Stimulated activated naive CD4-positive, alpha-beta T cell (primary cell): ENCODE data around the gene EVL.

ENCODE experiments used
- DNase-seq, 6 experiments: peaks; one replicate each; lab custom pipeline; 2025; lab: John Stamatoyannopoulos, UW

Gene EVL

DNA sequence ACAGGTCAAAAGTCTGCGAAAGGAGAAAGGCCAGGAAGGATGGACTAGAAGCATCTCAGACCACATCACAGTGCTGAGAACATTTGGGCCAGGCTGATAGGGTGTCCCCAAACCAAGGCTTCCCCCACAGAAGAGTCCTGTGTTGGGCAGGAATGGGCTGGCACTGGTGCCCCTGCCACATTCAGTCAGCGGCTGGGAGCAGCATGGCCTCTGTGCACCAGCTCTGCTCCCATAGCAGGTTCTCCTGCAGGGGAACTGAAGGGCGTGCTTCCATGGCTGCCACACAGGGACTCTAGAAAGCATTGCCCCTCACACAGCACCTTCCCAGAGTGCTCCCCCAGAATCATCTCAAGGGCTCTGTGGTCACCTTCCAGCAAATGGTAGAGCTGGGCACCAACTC is 17.5 kb downstream of the EVL start:
- no peak for DNase-seq

DNA sequence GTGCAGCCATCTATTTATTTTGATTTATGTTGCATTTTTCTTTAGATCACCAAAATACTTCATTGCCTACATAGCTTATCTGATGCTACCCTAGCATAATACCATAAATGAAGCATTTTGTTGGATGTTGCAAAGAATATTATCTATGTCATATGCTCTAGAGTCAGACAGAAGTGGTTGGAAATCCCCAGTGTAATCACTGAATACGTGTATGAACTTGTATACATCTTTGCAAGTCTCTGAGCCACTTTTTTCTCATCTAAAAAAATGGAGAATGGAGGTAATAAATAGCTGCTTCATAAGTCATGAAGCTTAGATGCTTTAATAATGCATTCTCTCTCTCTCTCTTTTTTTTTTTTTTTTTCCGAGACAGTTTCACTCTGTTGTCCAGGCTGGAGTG is 18.5 kb downstream of the EVL start:
- peak in 2 of 6 experiments; percentile 31 to 33 for DNase-seq

DNA sequence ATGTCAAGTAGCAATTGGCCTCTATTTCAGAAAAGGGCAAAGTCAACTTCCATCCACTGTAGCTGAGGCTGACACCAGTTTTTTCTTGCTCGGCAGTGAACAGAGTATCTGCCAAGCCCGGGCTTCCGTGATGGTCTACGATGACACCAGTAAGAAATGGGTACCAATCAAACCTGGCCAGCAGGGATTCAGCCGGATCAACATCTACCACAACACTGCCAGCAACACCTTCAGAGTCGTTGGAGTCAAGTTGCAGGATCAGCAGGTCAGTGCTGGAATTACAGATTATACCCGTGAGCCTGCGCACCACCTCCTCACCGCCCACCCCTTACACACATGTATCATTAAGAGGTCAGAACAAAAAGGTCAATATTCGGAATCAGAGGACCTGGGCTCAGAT is 19.4 kb downstream of the EVL start:
- DNase-seq: no peak

DNA sequence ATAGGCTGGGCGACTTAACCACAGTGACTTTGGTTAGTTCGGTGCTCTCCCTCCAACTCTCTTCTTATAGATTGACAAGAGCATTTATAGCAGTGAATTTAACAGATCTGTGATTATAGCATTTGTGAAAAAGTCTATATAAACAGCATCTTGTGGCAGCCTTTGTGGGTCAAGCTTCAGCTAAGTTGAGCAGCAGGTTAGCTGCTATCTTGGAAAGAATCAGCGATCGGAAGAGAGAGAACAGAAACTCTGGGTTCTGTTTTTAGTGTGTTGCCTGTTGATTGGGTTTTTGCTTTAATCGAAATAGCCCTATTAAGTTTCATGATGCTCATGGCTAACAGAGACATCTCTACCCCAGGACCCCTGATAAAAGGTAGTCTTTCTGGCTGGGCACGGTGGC is 20.2 kb downstream of the EVL start:
- no peak for DNase-seq

DNA sequence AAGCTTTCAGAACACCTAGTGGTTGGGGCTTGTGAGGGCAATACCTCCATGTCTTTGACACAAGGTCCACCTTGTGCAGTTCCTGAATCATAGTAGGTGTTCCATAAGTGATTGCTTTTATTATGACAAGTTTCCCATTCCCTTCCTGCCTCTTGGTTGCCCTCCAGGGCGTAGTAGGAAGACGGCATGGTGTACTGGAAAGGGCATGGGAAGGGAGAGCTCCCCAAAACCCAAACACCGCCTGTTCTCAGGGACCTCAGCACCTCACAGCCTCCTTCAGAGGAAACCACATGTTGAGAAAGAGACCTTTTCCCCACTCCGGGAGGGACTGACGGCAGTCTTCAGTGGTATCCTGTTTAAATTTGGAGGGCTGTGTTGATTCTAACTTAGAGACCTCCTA is 21.1 kb downstream of the EVL start:
- no peak for DNase-seq

DNA sequence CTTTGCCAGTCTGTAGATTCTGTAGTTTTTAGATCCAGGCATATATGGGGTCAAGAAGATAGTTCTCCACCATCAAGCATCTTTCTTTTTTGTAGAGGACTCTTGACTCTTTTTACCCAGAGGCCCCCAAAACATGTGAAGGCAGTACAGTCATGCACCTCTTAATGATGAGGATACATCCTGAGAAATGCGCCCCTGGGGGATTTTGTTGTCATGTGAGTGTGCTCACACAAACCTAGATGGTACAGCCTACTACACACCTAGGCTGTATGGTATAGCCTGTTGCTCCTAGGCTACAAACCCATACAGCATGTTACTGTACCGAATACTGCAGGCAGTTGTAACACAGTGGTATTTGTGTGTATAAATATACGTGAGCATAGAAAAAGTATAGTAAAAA is 23.0 kb downstream of the EVL start:
- DNase-seq: no peak

DNA sequence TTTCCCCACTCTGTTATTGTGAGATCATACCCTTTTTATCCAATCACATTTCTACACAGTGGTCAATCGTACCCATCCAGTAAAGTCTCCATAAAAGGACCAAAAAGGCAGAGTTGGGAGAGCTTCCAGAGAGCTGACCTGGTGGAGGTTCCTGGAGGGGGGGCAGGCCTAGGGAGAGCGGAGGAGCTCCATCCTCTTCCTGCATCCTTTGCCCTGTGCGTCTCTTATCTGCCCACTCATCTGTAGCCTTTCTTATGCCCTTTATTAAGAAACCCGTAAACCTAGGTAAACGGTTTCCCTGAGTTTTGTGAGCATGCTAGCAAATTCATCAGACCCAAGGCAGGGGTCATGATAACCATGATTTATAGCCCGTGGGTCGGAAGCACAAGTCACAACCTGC is 26.2 kb downstream of the EVL start:
- DNase-seq: no peak

DNA sequence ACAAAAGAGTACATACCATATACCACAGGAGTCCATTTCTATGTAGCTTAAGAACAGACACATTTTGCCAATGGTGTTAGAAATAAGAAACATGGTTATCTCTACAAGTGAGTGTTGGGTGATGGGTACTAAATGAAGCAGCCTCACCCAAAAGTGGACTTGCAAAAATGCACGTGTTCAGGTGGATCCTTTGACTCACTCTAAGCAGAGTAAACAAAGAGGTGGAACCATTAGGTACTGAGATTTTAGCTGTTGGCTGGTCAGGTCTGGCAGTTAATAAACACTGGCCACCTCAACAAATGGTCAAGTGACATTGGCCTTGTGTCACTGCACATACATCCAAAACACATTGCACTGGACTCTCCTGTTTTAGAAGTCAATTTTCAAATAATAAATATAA is 27.6 kb downstream of the EVL start:
- DNase-seq: no peak

DNA sequence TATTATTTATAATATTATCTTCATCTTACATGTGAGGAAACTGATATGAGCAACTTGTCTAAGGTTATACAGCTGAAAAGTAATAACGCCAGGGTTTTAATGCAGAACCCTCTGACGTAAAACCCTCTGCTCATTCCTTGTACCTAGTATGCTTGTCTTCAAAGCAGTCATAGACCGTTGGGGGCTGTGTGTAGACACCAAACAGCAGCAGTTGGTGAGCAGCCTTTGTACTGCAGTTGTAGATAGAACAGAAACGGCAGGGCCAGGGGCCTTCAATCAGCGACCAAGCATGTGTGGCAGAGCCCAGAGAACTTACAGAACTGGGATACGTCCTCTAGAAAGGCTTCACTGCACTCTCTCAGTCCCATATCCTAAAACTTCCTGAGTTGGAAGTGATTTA is 28.1 kb downstream of the EVL start:
- peak in 3 of 6 experiments; percentile 18 to 29 (median 20) for DNase-seq

DNA sequence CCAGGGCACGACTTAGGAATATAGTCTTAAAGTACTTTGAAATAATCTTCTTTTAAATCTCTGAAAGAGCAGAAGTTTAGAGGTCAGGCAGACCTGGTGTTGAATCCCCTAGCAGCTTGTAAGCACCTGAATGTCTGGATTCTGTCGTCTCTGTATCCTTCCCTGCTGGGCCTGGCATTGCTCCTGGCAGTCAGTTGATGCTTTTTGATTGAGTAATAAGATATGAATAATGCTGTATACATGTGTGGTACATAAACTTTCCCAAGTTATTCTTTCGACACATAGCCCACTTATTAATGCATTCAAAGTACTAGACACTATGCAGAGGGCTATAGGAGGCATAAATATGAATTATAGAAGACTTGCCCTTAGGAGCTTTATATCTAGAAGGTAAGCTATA is 31.4 kb downstream of the EVL start:
- no peak for DNase-seq

DNA sequence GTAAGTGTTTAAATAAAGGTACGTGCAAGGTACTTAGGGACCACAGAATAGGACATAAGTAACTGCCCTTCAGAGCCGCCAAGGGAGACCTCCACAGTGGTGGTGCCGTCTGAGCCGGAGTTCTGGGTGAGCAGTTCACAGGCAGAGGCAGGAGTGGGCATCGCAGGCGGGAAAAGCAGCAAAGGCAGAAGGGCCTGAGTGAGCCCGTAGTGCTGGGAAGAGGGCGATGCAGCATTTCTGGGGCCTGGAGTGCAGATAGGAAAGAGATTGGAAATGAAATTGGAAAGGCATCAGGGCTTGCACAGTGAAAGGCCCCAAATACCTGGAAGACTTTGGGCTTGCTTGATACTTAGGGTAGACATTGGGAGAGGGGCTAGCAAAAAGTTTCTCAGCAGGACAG is 32.9 kb downstream of the EVL start:
- no peak for DNase-seq

DNA sequence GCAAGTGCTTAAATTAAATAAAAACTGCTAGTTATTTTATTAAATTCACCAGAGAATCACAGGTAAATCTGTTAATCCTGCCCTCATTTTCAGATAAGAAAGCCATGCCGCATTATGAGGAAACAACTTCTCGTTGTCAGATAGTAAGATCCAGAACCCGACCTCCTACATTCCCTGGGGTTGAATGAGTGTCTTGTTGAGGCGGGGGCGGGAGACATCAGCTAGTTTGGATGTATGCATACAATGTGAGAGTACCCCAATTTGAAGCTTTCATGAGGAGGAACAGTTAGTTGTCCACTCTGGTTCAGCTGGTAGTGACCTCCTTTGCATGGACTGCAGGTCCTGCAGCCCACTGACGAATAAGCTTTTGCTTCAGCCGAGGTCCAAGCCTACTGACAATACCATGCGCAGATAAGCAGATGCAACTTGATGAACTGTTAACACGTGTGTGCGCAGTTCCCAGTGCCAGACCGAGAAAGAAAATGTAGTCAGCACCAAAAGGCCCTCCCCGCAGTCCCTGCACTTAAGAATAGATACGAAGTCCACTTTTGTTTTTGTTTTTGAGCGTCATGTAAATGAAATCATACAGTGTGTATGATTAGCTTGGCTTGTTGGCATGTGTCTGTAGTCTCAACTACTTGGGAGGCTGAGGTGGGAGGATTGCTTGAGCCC is 34.9 kb downstream of the EVL start:
- DNase-seq: no peak

DNA sequence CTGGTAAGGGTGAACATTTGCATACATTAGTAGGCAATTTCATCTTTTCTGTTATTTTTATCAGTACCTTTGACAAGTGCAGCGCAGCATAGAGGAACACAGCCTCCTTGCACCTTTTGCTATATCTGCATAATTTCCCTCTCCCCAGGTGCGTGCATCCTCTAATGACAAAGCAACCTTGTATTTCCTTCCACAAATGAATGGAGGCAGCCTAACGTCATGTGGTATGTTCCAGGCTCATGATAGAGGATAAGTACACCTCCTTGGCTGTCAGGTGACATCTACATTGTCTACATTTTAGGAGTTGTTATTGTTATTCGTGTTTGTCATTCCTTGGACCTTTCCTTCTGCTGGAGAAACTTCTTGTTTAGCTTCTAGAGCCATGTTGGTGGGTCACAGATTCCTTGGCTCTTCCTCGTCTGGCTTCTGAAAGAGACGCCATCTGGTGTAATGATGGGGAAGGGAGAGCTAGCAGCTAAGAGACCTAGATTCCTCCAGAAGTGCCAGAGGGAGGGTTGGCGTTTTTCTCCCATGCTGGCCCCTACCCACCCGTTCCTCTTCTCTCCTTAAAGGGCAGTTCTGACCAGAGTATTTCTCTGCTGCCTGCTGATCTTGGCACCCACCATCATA is 37.0 kb downstream of the EVL start:
- peak in 1 of 6 experiments; percentile 15 for DNase-seq

DNA sequence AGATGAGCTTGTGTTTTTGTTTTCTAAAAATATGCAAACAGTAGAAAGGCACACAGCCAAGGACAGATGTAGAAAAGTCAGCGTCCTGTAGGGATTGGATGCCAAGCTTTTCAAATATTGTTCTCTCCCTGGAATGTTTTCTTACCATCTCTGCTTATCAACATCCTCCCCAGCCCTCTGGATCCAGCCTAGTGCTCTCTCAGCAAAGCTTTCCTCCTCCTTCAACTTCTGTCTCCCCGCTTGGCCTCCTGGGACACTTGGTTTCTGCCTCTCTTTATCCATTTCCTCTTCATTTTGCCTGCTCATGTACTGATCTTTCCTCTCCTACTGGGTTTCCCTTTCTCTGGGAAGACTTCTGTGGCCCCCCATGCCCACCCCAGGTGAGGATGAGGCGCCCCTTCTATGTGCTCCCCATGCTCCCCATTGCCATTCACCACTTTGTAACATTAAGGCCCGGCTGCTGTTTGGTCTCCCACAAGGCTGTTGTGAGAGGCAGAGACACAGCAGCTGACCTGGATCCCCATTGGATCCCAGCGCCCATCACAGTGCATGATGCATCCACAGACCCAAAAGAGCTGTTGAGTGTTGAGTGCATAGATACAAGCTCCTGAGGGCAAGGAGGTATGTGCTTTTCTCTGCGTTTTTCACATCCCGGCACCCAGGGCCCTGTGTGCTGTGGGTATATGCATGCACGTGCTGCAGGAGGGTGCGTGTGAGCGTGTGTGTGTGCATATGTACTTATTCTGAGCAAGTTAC is 38.2 kb downstream of the EVL start:
- DNase-seq: no peak

DNA sequence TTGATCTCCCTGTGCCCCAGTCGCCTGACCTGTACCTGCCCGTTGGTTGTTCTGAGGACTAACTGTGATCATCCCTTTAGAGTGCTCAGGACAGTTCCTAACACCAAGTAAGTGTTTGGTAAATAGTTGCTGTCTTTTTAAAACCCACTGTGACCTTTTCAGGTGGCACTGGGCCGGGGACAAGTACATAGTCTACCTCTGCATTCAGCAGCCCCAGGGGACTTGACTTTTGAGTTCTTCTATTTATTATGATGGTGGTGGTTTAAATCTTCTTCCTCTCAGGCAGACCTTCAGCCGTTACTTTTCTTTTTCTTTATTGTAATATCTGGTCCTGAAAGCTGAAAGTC is 38.8 kb downstream of the EVL start:
- no peak for DNase-seq

DNA sequence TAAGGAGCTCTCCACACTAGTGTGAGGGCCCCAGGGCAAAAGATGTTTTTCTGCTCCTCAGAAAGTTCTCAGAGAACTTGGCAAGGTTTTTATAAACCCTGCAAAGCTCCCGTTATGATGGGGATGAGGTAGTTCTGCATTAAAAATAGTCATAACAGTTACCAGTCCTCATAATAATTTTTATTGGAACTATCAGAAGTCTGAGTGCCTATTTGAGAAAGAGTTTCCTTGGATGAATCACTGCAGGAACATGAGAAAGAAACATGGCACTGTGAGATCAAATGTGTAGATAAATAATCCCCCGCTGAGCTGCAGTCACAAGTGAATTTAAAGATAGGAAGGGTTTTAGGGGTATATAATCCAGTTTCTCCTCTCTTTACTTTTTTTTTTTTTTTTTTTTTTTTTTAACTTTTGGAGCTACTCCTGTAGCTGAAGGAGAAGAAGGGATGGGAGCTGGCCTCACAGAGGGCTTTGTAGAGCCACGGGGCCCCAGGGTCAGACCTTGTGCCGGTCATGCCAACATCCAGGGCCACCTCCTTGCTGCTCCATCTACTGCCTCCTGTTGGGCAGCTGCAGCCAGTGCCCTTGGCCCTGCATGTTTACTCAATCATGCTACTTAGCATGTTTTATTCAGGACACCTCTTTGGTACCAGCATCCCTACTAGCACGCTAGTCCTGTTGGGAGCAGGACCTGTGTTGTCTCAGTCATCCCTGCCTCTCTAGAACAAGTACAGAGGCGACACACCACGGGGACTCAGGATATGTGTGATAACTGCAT is 39.5 kb downstream of the EVL start:
- no peak for DNase-seq

DNA sequence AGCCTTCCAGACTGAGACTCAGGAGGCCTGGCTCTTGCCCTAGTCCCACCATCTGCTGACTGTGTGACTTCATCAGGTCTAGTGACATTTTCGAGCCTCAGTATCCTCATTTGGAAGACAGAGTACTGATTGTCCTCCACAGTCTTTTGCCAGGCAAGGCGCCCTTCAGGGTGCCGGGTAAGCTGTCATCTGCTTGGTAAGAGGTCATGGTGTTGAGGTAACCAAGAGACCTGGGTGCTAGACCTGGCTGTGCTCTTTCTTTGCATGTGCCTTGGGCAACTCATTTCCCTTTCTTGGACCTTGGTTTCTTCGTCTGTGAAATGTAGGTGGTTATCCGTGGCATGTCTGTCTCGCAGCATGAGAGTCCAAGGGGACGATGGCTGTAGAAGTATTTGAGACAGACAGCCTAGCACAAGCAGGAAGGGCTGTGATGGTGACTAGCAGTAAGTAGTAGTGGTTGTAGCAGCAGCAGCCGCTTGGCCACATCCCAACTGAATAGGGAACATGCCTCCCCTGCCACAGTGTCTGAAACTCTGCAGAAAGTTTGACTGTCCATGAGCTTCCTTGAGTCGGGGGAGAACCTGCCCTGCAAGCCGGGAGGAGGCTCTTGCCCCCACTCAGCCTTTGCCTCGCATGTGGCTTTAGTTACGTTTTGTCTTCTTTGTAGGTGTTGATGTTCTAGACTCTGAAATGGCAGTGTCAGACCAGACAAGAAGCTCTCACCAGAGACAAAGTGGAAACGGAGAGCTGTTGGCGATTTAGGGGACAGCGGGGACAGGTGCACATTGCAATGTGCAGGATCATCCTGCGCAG is 40.3 kb downstream of the EVL start:
- peak; percentile 21 to 62 (median 28) for DNase-seq

DNA sequence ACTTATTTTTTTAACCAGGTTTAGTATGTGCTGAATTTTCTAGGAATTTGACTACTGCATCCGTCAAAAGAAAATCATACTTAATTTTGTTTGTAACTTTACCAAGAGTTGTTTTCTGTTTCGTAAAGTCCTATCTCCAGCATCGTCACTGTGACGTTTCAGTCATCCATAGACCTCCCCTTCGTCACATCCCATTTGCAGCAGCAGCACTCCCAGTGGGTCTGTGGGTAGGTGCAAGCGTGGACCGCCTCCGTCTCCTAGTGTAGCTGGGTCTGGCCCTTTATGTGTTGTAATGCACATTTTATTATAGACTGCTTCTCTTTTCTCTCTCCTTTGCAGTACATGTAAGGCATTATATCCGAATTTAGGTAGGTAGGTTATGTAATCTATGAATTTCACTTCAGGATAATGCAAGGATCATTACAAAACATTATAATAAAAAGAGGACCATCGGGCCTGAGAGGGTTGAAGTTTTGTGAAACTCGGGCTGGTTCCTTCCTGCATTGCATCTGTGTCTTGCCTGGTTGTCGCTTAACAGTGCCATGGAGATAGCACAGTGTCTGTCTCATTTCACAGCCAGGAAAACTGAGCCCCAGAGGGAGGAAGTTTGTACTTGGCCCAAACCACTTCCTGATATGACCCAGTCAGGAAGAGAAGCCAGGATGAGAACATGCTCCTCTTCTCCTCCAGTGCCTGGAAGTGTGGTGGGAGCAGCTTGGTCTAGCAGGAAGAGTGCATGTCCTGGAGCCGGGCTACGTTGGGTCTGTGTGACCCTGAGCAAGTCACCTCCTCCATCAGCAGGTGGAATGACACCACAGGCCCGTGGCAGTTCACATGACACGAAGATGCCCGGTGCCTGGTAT is 41.3 kb downstream of the EVL start:
- DNase-seq: peak; percentile 60 to 72 (median 64)

DNA sequence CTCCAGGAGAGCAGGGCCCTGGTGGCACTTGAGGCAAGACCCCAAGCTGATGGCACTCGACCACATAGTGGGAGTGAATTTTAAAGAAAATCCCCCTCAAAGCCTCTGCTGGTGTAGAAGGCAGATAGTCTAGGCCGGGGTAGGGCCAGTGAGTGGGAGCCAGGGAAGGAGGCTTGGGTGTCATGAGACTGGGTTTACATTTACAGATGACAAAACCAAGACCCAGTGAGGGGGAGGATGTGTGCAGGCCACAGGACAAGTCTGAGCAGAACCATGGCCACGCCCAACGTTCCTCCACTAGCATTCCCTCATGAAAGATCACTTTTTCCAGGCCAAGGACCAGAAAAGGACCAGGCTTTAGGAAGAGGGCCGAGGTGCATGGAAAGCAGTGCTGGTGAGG is 42.0 kb downstream of the EVL start:
- no peak for DNase-seq

DNA sequence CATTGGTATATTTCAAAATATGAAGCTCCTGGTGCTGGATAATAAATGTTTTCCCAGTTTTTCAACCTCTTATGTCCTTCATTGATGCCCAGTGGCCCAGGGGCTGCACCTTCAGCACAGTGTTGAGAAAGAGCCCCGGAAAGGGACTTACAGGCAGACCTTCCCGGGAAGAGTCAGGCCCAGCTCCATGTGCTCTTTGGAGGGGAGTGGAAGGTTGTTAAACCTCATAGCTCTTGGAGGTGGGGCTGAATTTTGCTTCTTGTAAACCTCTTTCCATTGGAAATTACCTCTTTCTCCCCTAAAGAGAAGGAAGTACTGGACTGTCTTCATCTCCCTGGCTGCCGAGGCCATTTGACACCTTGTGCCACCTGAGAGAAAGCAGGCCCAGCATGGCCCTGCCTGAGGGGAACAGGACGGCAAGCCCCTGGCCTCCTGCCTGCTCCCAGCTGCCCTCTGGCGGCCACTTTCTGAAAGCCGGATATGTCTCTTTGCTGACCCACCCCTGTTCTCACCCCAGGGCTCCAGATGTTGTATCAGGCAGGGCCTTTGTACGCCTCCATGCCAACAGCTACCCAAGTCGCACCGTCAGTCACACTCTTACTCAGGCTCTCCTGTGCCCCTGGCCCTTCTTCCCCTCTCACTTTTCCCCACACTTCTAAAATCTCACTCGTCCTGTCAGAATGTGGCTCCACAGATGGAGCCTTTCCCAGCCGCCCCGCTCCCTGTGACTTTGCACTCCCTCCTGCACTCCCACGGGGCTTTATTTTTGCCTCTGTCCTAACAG is 43.0 kb downstream of the EVL start:
- peak; percentile 71 to 87 (median 83) for DNase-seq
